SK-N-MC (cell line): ENCODE data around the gene PNMT.

Source experiments
- EZH2 ChIP-seq: fragments of 200-600 bp; sonication (generic); IDR thresholded peaks from one replicate; pipeline ENCODE4 v1.6.1; 2017; ENCODE audit warnings: antibody characterized with exemption
- FOXP2 ChIP-seq: optimal IDR thresholded peaks from 2 replicates; pipeline ENCODE3; 2011; ENCODE audit warnings: mild to moderate bottlenecking, moderate library complexity; ENCODE audit not compliant: insufficient read depth; ENCODE audit errors: extremely low read length, control extremely low read depth
- POLR2AphosphoS5 ChIP-seq: IDR thresholded peaks from 2 replicates; pipeline ENCODE4 v1.6.1; 2012; ENCODE audit warnings: mild to moderate bottlenecking, low read depth, low read length, borderline replicate concordance

DNA sequence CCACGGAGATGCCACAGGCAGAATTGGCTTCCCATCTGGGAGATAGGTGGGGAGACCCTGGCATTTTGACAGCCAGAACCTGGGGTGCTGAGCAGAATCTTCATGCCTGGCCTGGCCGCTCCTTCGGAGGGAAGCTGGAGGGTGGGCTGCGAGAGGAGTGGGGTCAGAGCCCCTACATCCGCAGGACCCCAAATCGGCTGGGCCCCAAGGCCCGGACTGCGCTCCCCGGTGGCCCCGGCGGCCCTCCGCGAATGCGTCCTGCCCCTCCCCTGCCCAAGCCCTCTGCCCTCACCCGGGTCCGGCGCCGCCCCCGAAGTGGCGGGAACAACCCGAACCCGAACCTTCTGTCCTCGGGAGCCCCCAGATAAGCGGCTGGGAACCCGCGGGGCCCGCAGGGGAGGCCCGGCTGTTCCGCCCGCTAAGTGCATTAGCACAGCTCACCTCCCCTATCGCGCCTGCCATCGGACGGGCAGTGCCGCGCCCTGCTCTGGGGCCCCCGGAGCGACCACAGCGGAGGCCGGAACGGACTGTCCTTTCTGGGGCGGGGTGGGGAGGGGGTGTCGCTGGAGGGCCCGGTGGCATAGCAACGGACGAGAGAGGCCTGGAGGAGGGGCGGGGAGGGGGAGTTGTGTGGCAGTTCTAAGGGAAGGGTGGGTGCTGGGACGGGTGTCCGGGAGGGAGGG, 850 bp upstream of the PNMT start:
- TF ChIP-seq EZH2 (no peak), POLR2AphosphoS5 (no peak), FOXP2 (no peak)
